ENCODE measurements around the gene LILRB4. TPM values are rescaled to one million over a fixed set of nuclear protein-coding genes. Genes with fewer than 3 reads are reported as not detected.

LILRB4 gene
- total RNA-seq, 1 donor from 2014 or later = not detected

DNA sequence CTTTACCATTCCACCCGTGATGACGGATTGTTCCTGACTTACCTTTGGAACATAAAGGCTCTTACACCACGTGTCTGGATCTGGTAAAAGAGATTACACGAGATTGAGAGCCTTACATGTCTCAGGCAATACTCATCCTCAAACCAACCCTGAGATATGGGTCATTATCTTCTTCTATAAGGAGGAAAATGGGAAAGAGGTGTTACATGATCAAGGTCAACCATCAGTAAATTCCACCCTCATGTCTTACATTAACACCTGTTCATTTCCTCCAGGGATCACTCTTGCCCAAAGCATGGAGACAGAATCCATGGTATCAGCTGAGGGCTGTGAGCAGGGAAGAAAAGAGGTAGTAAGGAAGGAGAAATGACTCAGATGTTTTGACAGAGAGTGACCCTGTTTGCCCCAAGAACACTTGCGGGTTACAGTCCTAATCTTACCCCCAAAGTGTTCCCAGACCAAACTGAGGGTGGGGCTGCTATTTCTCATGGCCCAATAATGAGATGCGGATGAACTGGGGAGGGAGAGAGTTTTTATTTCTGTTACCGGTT is 19.6 kb downstream of the LILRB4 start:
- no peak overlapping the region for H3K27ac Mint-ChIP-seq
- no peak for DNase-seq (ENCODE audit: low spot score in 2 of 2, unreplicated experiment in 2 of 2)
- TF ChIP-seq, protein P1, sequence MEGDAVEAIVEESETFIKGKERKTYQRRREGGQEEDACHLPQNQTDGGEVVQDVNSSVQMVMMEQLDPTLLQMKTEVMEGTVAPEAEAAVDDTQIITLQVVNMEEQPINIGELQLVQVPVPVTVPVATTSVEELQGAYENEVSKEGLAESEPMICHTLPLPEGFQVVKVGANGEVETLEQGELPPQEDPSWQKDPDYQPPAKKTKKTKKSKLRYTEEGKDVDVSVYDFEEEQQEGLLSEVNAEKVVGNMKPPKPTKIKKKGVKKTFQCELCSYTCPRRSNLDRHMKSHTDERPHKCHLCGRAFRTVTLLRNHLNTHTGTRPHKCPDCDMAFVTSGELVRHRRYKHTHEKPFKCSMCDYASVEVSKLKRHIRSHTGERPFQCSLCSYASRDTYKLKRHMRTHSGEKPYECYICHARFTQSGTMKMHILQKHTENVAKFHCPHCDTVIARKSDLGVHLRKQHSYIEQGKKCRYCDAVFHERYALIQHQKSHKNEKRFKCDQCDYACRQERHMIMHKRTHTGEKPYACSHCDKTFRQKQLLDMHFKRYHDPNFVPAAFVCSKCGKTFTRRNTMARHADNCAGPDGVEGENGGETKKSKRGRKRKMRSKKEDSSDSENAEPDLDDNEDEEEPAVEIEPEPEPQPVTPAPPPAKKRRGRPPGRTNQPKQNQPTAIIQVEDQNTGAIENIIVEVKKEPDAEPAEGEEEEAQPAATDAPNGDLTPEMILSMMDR (IDR thresholded peaks at IDR 0.05; ENCODE audit: unreplicated experiment) = no peak
- no peak overlapping the region for H3K4me3 Mint-ChIP-seq
- peaks cover 57% of the 10 kb centered on the region for H3K9me3 Mint-ChIP-seq
- H3K4me1 Mint-ChIP-seq = no peaks in the 10 kb centered on the region
- no peaks in the 10 kb centered on the region for H3K36me3 Mint-ChIP-seq
- H3K27me3 Mint-ChIP-seq (ENCODE audit: low read depth) = no peaks in the 10 kb centered on the region

DNA sequence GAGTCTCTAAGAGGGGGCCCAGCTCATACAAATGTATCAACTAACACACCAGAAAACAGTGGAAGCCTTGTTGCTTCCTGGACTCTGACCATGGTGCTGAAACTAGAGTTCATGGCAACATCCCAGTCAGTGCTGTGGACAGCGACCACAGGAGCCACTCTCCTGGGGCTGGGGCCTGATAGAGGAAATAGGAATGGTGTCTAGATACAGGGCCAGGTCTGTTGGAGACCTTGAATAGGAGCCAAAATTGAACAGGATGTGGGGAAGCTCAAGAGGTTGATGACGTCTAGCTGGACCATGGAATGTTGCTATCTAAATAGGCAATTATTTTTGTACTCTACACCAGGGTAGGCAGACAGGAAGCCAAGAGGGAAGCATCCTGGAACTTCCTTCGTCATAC is 21.7 kb downstream of the LILRB4 start:
- Mint-ChIP-seq H3K27me3 (ENCODE audit: low read depth) (no peaks in the 10 kb centered on the region), H3K4me1 (no peaks in the 10 kb centered on the region), H3K4me3 (no peak overlapping the region), H3K9me3 (peaks cover 59% of the 10 kb centered on the region), H3K36me3 (no peaks in the 10 kb centered on the region), H3K27ac (no peak overlapping the region)
- TF ChIP-seq, protein P1 (IDR thresholded peaks at IDR 0.05; ENCODE audit: unreplicated experiment) = no peak
- DNase-seq (ENCODE audit: low spot score in 2 of 2, unreplicated experiment in 2 of 2) = no peak

DNA sequence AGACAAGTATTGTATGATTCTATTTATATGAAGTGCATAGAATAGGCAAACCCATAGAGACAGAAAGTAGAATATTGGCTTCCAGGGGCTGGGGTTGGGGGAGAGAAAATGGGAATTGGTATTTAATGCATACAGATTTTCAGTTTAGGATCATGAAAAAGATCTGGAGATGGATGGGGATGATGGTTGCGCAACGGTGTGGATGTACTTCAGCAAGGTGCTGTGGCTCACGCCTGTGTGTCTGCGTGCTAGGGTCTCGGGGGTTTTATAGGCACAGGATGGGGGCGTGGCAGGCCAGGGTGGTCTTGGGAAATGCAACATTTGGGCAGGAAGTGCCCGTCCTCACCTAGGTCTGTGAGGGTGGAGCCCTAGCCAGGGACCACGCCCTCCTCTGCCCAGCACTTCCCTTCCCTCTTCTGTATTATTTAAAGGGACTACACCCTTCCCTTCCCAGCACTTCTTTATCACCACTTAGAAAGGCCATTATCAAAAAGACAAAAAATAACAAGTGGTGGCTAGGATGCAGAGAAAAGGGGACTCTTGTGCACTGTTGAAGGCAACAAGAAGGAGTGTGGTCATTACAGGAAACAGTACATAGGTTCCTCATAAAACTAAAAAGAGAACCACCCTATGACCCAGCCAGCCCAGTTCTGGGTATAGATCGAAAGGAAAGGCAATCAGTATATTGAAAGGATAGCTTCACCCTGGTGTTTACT is 29.0 kb downstream of the LILRB4 start:
- no peaks in the 10 kb centered on the region for H3K4me1 Mint-ChIP-seq
- H3K36me3 Mint-ChIP-seq = no peaks in the 10 kb centered on the region
- TF ChIP-seq, protein P1 (IDR thresholded peaks at IDR 0.05; ENCODE audit: unreplicated experiment) = no peak
- no peak overlapping the region for H3K27ac Mint-ChIP-seq
- H3K27me3 Mint-ChIP-seq (ENCODE audit: low read depth) = no peaks in the 10 kb centered on the region
- no peak overlapping the region for H3K4me3 Mint-ChIP-seq
- no peak for DNase-seq (ENCODE audit: low spot score in 2 of 2, unreplicated experiment in 2 of 2)
- peaks cover 54% of the 10 kb centered on the region for H3K9me3 Mint-ChIP-seq

DNA sequence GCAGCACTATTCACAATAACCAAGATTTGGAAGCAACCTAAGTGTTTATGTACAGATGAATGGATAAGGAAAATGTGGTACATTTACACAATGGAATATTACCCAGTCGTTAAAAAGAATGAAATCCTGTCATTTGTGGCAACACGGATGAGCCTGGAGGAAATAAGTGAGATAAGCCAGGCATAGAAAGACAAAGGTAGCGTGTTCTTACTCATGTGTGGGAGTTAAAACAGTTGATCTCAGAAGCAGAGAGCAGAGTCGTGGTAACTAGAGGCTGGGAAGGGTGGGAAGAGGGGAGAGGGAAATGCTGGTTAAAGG is 29.5 kb downstream of the LILRB4 start:
- no peaks in the 10 kb centered on the region for H3K4me1 Mint-ChIP-seq
- H3K36me3 Mint-ChIP-seq = no peaks in the 10 kb centered on the region
- TF ChIP-seq, protein P1 (IDR thresholded peaks at IDR 0.05; ENCODE audit: unreplicated experiment) = no peak
- no peak overlapping the region for H3K27ac Mint-ChIP-seq
- peaks cover 48% of the 10 kb centered on the region for H3K9me3 Mint-ChIP-seq
- H3K27me3 Mint-ChIP-seq (ENCODE audit: low read depth) = no peaks in the 10 kb centered on the region
- H3K4me3 Mint-ChIP-seq = no peak overlapping the region
- no peak for DNase-seq (ENCODE audit: low spot score in 2 of 2, unreplicated experiment in 2 of 2)

DNA sequence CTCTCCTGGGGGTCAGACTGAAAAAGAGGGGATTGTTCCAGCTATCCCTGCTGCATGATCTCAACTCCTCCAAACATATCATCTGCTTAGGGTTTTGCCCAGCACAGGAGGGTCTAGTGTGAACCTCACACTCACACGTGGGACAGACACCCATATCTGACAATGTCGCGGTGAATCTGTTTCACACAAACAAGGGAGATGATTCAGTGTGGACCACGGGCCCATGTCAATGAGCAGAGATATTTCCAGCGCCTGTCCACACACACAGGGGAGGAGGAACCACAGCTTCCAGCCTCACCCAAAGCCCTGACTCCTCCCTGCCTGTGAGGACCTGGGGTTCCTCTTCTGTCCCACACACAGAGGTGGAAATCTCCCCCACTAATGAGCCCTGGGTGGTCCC is 31.9 kb downstream of the LILRB4 start:
- Mint-ChIP-seq H3K4me1 (no peaks in the 10 kb centered on the region), H3K27me3 (ENCODE audit: low read depth) (no peaks in the 10 kb centered on the region), H3K36me3 (peaks cover 2% of the 10 kb centered on the region), H3K27ac (no peak overlapping the region), H3K4me3 (no peak overlapping the region), H3K9me3 (peaks cover 46% of the 10 kb centered on the region)
- no peak for DNase-seq (ENCODE audit: low spot score in 2 of 2, unreplicated experiment in 2 of 2)
- TF ChIP-seq, protein P1 (IDR thresholded peaks at IDR 0.05; ENCODE audit: unreplicated experiment) = no peak
